ENCODE measurements around the gene HDAC9.

Gene HDAC9

DNA sequence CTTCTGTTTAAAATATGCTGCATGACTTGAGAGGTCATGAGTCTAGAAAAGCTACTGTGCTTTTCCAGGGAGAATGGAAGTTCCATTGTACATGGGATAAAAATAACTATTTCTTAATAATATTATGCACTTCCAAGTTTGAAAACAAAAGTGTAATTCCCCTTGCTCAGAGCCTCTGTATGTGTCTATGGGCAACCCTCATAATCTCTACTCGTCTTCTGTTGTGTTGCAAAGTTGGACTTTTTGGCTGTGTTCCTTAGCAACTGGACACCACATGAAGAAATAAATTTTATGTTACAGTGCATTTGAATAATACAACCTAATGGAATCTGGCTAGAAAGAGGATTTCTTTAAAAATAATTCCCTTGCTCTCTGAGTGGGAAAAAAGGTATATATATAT, 379.3 kb downstream of the HDAC9 start:
- no peak overlapping the region for H3K4me3 ChIP-seq (IDR thresholded peaks at IDR 0.05; ENCODE audit: insufficient read depth, low read depth, low read length)
- H2AFZ ChIP-seq (ENCODE audit: low read depth) = no peak overlapping the region
- H3K4me1 ChIP-seq (ENCODE audit: low read depth, poor library complexity, severe bottlenecking) = no peaks in the 10 kb centered on the region
- no peaks in the 10 kb centered on the region for H4K20me1 ChIP-seq (ENCODE audit: insufficient read depth)
- TF ChIP-seq, protein P1, sequence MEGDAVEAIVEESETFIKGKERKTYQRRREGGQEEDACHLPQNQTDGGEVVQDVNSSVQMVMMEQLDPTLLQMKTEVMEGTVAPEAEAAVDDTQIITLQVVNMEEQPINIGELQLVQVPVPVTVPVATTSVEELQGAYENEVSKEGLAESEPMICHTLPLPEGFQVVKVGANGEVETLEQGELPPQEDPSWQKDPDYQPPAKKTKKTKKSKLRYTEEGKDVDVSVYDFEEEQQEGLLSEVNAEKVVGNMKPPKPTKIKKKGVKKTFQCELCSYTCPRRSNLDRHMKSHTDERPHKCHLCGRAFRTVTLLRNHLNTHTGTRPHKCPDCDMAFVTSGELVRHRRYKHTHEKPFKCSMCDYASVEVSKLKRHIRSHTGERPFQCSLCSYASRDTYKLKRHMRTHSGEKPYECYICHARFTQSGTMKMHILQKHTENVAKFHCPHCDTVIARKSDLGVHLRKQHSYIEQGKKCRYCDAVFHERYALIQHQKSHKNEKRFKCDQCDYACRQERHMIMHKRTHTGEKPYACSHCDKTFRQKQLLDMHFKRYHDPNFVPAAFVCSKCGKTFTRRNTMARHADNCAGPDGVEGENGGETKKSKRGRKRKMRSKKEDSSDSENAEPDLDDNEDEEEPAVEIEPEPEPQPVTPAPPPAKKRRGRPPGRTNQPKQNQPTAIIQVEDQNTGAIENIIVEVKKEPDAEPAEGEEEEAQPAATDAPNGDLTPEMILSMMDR (conservative IDR thresholded peaks at IDR 0.05; ENCODE audit: low read depth, low read length) = no peak
- H3K36me3 ChIP-seq (ENCODE audit: insufficient read depth) = no peaks in the 10 kb centered on the region
- H3K27ac ChIP-seq = no peak overlapping the region
- H3K79me2 ChIP-seq (ENCODE audit: insufficient read depth, low read depth) = no peaks in the 10 kb centered on the region
- H3K27me3 ChIP-seq (ENCODE audit: insufficient read depth, low read depth) = no peaks in the 10 kb centered on the region
- no peak overlapping the region for H3K9ac ChIP-seq
- no peak overlapping the region for H3K4me2 ChIP-seq

DNA sequence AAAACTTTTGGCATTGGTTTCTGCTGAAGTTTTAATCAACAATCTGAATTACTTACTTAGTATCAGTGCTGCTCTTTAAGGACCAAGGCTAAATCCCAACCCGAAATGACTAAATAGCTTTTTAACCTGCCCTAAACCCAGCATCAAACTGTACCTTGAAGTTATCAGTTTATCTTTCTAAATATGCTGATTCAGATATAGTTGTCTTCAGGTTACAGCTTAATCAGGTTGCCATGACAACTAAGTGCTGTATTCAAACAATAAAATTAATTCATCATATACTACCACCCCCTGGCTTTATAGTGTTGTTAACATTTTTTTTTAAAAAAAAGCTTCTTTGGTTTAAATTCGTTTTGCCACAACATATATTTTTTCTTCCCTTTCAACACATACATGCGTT, 382.3 kb downstream of the HDAC9 start:
- Histone ChIP-seq H3K4me2 (no peak overlapping the region), H3K4me3 (IDR thresholded peaks at IDR 0.05; ENCODE audit: insufficient read depth, low read depth, low read length) (no peak overlapping the region), H3K36me3 (ENCODE audit: insufficient read depth) (no peaks in the 10 kb centered on the region), H3K27me3 (ENCODE audit: insufficient read depth, low read depth) (no peaks in the 10 kb centered on the region), H3K4me1 (ENCODE audit: low read depth, poor library complexity, severe bottlenecking) (no peaks in the 10 kb centered on the region), H3K9ac (no peak overlapping the region), H3K79me2 (ENCODE audit: insufficient read depth, low read depth) (no peaks in the 10 kb centered on the region), H3K27ac (no peak overlapping the region), H2AFZ (ENCODE audit: low read depth) (no peak overlapping the region), H4K20me1 (ENCODE audit: insufficient read depth) (no peaks in the 10 kb centered on the region)
- TF ChIP-seq, protein P1 (conservative IDR thresholded peaks at IDR 0.05; ENCODE audit: low read depth, low read length) = no peak

DNA sequence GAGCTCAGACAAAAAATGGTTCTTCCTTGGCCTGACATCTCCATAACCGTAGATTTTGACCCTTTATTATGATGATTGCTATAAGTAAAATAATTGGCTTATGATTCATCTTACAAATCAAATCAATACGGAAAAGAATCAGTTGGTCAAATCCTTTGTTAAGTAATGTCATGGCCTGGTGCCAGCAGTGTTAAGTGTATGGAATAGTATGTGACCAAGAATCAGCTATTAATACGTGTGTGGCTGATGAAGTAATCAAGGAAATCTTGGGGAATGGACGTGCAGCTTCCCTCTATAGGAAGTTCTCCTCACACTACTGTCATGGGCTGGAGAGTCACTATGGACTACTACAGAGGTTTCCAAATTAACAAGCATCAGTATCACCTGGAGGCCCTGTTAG, 391.3 kb downstream of the HDAC9 start:
- no peak overlapping the region for H3K27ac ChIP-seq
- H3K36me3 ChIP-seq (ENCODE audit: insufficient read depth) = no peaks in the 10 kb centered on the region
- H2AFZ ChIP-seq (ENCODE audit: low read depth) = no peak overlapping the region
- H3K4me1 ChIP-seq (ENCODE audit: low read depth, poor library complexity, severe bottlenecking) = no peaks in the 10 kb centered on the region
- H3K79me2 ChIP-seq (ENCODE audit: insufficient read depth, low read depth) = no peaks in the 10 kb centered on the region
- TF ChIP-seq, protein P1 (conservative IDR thresholded peaks at IDR 0.05; ENCODE audit: low read depth, low read length) = no peak
- no peaks in the 10 kb centered on the region for H4K20me1 ChIP-seq (ENCODE audit: insufficient read depth)
- no peak overlapping the region for H3K9ac ChIP-seq
- H3K4me2 ChIP-seq = no peak overlapping the region
- no peaks in the 10 kb centered on the region for H3K27me3 ChIP-seq (ENCODE audit: insufficient read depth, low read depth)
- no peak overlapping the region for H3K4me3 ChIP-seq (IDR thresholded peaks at IDR 0.05; ENCODE audit: insufficient read depth, low read depth, low read length)

DNA sequence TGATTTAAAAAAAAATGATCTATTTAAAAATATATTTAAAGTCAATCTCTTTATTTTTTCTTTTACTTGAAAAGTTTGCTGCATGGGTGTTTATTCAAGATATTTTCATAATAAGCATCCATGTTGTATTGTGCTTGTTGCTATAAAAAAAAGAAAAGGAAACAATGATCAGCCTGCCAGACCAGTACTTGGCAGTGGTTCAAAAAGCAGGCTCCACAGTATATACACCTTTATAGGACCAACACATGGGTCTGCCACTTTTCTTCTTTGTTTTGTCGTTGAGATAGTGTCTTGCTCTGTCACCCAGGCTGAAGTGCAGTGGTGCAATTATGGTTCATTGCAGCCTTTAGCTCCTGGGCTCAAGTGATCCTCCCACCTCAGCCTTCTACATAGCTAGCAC, 393.9 kb downstream of the HDAC9 start:
- no peaks in the 10 kb centered on the region for H3K27me3 ChIP-seq (ENCODE audit: insufficient read depth, low read depth)
- H3K36me3 ChIP-seq (ENCODE audit: insufficient read depth) = no peaks in the 10 kb centered on the region
- H3K4me1 ChIP-seq (ENCODE audit: low read depth, poor library complexity, severe bottlenecking) = no peaks in the 10 kb centered on the region
- H3K79me2 ChIP-seq (ENCODE audit: insufficient read depth, low read depth) = no peaks in the 10 kb centered on the region
- H3K27ac ChIP-seq = no peak overlapping the region
- no peak overlapping the region for H3K4me3 ChIP-seq (IDR thresholded peaks at IDR 0.05; ENCODE audit: insufficient read depth, low read depth, low read length)
- H3K9ac ChIP-seq = no peak overlapping the region
- TF ChIP-seq, protein P1 (conservative IDR thresholded peaks at IDR 0.05; ENCODE audit: low read depth, low read length) = no peak
- H4K20me1 ChIP-seq (ENCODE audit: insufficient read depth) = no peaks in the 10 kb centered on the region
- no peak overlapping the region for H2AFZ ChIP-seq (ENCODE audit: low read depth)
- H3K4me2 ChIP-seq = no peak overlapping the region

DNA sequence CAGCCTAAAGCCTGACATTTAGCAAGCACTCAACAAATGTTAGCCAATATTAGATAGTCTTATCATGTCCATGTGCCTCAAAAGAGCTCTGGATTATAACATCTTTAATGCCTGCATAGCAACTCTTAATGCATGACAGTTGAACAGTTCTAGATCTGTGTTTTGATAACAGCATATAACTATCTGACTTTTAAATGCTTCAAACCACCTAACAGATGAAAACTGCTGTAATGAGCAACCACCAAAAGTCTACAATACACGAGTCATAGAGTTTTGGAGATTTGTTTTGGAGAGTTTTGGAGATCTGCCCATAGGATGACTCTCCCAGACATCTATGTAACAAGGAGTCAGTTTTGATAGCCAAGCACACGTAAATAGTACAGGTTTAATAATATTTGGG, 394.6 kb downstream of the HDAC9 start:
- Histone ChIP-seq H3K36me3 (ENCODE audit: insufficient read depth) (no peaks in the 10 kb centered on the region), H3K4me3 (IDR thresholded peaks at IDR 0.05; ENCODE audit: insufficient read depth, low read depth, low read length) (no peak overlapping the region), H3K27me3 (ENCODE audit: insufficient read depth, low read depth) (no peaks in the 10 kb centered on the region), H3K4me2 (no peak overlapping the region), H3K79me2 (ENCODE audit: insufficient read depth, low read depth) (no peaks in the 10 kb centered on the region), H3K27ac (no peak overlapping the region), H4K20me1 (ENCODE audit: insufficient read depth) (no peaks in the 10 kb centered on the region), H3K9ac (no peak overlapping the region), H3K4me1 (ENCODE audit: low read depth, poor library complexity, severe bottlenecking) (no peaks in the 10 kb centered on the region), H2AFZ (ENCODE audit: low read depth) (no peak overlapping the region)
- TF ChIP-seq, protein P1 (conservative IDR thresholded peaks at IDR 0.05; ENCODE audit: low read depth, low read length) = no peak
